Keratinocyte (primary cell): ENCODE data around the gene RAB6A. TPM values are rescaled to one million over a fixed set of nuclear protein-coding genes. Genes with fewer than 3 reads are reported as not detected.
"Not testable (repeated sequence)": the region's sequence is repeated elsewhere in the genome, so short reads cannot be mapped to it uniquely, and the experiment has no call there.

Experiments used
- DNase-seq: peaks from one replicate; pipeline ENCODE4 v3.0.0-alpha.2; 2011; ENCODE audit warnings: low read depth, missing footprints, low spot score
- FAIRE-seq: peaks from 2 replicates; lab custom pipeline; 2011; peaks lifted over from hg19 to GRCh38; lab: Jason Lieb, UNC
- H2AFZ ChIP-seq: 2 replicates; pipeline ENCODE4 v1.6.0; 2012; ENCODE audit warnings: low read length, control low read depth, inconsistent platforms; ENCODE audit not compliant: control insufficient read depth
- H3K27ac ChIP-seq: 2 replicates; pipeline ENCODE4 v1.5.1; 2011; ENCODE audit warnings: low read length; ENCODE audit not compliant: control insufficient read depth, insufficient read depth
- H3K27me3 ChIP-seq: 3 replicates; pipeline ENCODE4 v1.6.0; 2011; ENCODE audit warnings: low read length; ENCODE audit not compliant: control insufficient read depth, insufficient read depth; ENCODE audit errors: extremely low read depth
- H3K36me3 ChIP-seq, 2 experiments: 2 replicates in 1 of 2; 3 replicates in 1 of 2; pipeline ENCODE4 v1.5.1; 2011; ENCODE audit warnings: low read length in 2 of 2, mild to moderate bottlenecking in 1 of 2; ENCODE audit not compliant: control insufficient read depth in 2 of 2, insufficient read depth in 2 of 2; ENCODE audit errors: extremely low read depth in 1 of 2
- H3K4me1 ChIP-seq: 3 replicates; pipeline ENCODE4 v1.5.1; 2011; ENCODE audit warnings: low read length; ENCODE audit not compliant: control insufficient read depth, insufficient read depth; ENCODE audit errors: extremely low read depth
- H3K4me2 ChIP-seq: 3 replicates; pipeline ENCODE4 v1.6.0; 2011; ENCODE audit warnings: low read depth, low read length; ENCODE audit not compliant: control insufficient read depth, insufficient read depth; ENCODE audit errors: extremely low read depth
- H3K4me3 ChIP-seq, 3 experiments: fragments of 200-600 bp in 1 of 3; sonication (generic) in 1 of 3; 2 replicates in 2 of 3; 3 replicates in 1 of 3; pipeline ENCODE4 v1.5.1; 2011 to 2016; ENCODE audit warnings: low read length in 3 of 3, mild to moderate bottlenecking in 3 of 3, control low read depth in 2 of 3, inconsistent platforms in 1 of 3, low read depth in 1 of 3, mixed read lengths in 1 of 3, mixed run types in 1 of 3, moderate library complexity in 1 of 3; ENCODE audit not compliant: control insufficient read depth in 2 of 3, insufficient read depth in 2 of 3; ENCODE audit errors: extremely low read depth in 1 of 3
- H3K79me2 ChIP-seq: 2 replicates; pipeline ENCODE4 v1.6.0; 2012; ENCODE audit warnings: low read length; ENCODE audit not compliant: control insufficient read depth, insufficient read depth
- H3K9ac ChIP-seq: 3 replicates; pipeline ENCODE4 v1.6.0; 2011; ENCODE audit warnings: low read length; ENCODE audit not compliant: control insufficient read depth, insufficient read depth; ENCODE audit errors: extremely low read depth
- H3K9me1 ChIP-seq: 3 replicates; pipeline ENCODE4 v1.6.0; 2011; ENCODE audit warnings: low read length; ENCODE audit not compliant: control insufficient read depth, insufficient read depth; ENCODE audit errors: extremely low read depth
- H3K9me3 ChIP-seq: 2 replicates; pipeline ENCODE4 v1.5.1; 2012; ENCODE audit warnings: low read depth, low read length; ENCODE audit not compliant: control insufficient read depth
- H4K20me1 ChIP-seq: 3 replicates; pipeline ENCODE4 v1.6.0; 2011; ENCODE audit warnings: low read length; ENCODE audit not compliant: control insufficient read depth, insufficient read depth; ENCODE audit errors: extremely low read depth
- CTCF ChIP-seq, 3 experiments: IDR thresholded peaks in 1 of 3; conservative IDR thresholded peaks in 1 of 3; optimal IDR thresholded peaks in 1 of 3; 2 replicates in 2 of 3; 3 replicates in 1 of 3; pipeline versions ENCODE3 to v1.5.1; 2011; ENCODE audit warnings: low read length in 3 of 3, mild to moderate bottlenecking in 3 of 3, moderate library complexity in 2 of 3, control low read depth in 1 of 3, inconsistent platforms in 1 of 3; ENCODE audit not compliant: insufficient read depth in 2 of 3; ENCODE audit errors: extremely low read depth in 1 of 3
- EZH2 ChIP-seq: IDR thresholded peaks from one replicate; pipeline ENCODE4 v1.6.1; 2012; ENCODE audit warnings: inconsistent platforms, mild to moderate bottlenecking, low read length, moderate library complexity
- dilution Hi-C: fragments of 300-500 bp; cut with MboI; formaldehyde crosslinking; loops from one replicate; pipeline ENCODE4 v1.7.0; 2020; ENCODE audit warnings: low sequenced_read_pairs; ENCODE audit not compliant: extremely low pct_ligation_motif_present
- polyA plus RNA-seq, 5 experiments: library from polyadenylated mRNA; depleted of rRNA in 3 of 5; stranded (reverse) in 3 of 5; stranded (forward) in 1 of 5; unstranded in 1 of 5; fragments of >200 nt; gene quantifications; 1 replicate in 1 of 5; 2 replicates in 3 of 5; 3 replicates in 1 of 5; pipeline versions ENCODE4 v1.2.1 to v1.2.3, GENCODE V29; 2011 to 2012; ENCODE audit warnings: missing spikeins in 2 of 5, low read depth in 1 of 5, low replicate concordance in 1 of 5

Gene RAB6A
- polyA plus RNA-seq, 1 donor (not counting 4 experiments of a cell fraction or from before 2014, with no cell fraction given) = 142 TPM

- TF ChIP-seq EZH2 (no peak), CTCF (optimal IDR thresholded peaks at IDR 0.05 in 1 of 3, IDR thresholded peaks at IDR 0.05 in 1 of 3, conservative IDR thresholded peaks at IDR 0.05 in 1 of 3; ENCODE audit: extremely low read depth in 1 of 3, insufficient read depth in 2 of 3, low read length in 3 of 3) (no peak)
- Histone ChIP-seq H3K4me1 (peaks cover 19% of the 10 kb centered on the region), H3K9me3 (no peaks in the 10 kb centered on the region), H3K9me1 (no peaks in the 10 kb centered on the region), H3K27ac (peak overlapping the region; percentile 91), H3K4me3 (peak overlapping the region; percentile 63 to 87 (median 83)), H2AFZ (peak overlapping the region; percentile 95), H3K9ac (peak overlapping the region; percentile 90), H4K20me1 (no peaks in the 10 kb centered on the region), H3K4me2 (peak overlapping the region; percentile 89), H3K79me2 (peaks cover 10% of the 10 kb centered on the region), H3K27me3 (no peaks in the 10 kb centered on the region), H3K36me3 (peaks cover 0 to 1% of the 10 kb centered on the region in 2 experiments)
- no peak for DNase-seq
- dilution Hi-C loops = no loop called here
- FAIRE-seq = no peak
Observed at GRCh38 chr11:73787051-73787642, 26.3 kb upstream of the RAB6A start.

GRCh38 chr11:73785467-73785866, 24.6 kb upstream of the RAB6A start:
- H3K4me1 ChIP-seq = peaks cover 19% of the 10 kb centered on the region
- dilution Hi-C loops, H3K27ac ChIP-seq, H3K4me2 ChIP-seq, H2AFZ ChIP-seq, H3K9me3 ChIP-seq, H3K36me3 ChIP-seq, H3K27me3 ChIP-seq, H4K20me1 ChIP-seq, H3K9me1 ChIP-seq, FAIRE-seq, H3K9ac ChIP-seq, DNase-seq, H3K4me3 ChIP-seq: not testable (repeated sequence)
- peaks cover 10% of the 10 kb centered on the region for H3K79me2 ChIP-seq

GRCh38 chr11:73784734-73785133, 23.9 kb upstream of the RAB6A start:
- H3K4me1 ChIP-seq = peaks cover 19% of the 10 kb centered on the region
- dilution Hi-C loops = no loop called here

More at GRCh38 chr11:73784734-73785133, 23.9 kb upstream of the RAB6A start:
- no peak overlapping the region for H3K9ac ChIP-seq
- no peak overlapping the region for H3K4me3 ChIP-seq
- no peak for FAIRE-seq
- no peaks in the 10 kb centered on the region for H3K36me3 ChIP-seq
- H3K79me2 ChIP-seq = peaks cover 10% of the 10 kb centered on the region
- no peaks in the 10 kb centered on the region for H3K9me1 ChIP-seq
- no peak for DNase-seq
- no peaks in the 10 kb centered on the region for H3K9me3 ChIP-seq
- H3K27me3 ChIP-seq = no peaks in the 10 kb centered on the region
- H3K4me2 ChIP-seq = peak overlapping the region; percentile 12
- H4K20me1 ChIP-seq = no peaks in the 10 kb centered on the region
- H2AFZ ChIP-seq = no peak overlapping the region
- H3K27ac ChIP-seq = peak overlapping the region; percentile 17
- no peak for TF ChIP-seq CTCF (optimal IDR thresholded peaks at IDR 0.05 in 1 of 3, IDR thresholded peaks at IDR 0.05 in 1 of 3, conservative IDR thresholded peaks at IDR 0.05 in 1 of 3; ENCODE audit: extremely low read depth in 1 of 3, insufficient read depth in 2 of 3, low read length in 3 of 3)
- no peak for TF ChIP-seq EZH2
